KMS-11 (cell line): ENCODE results near the gene SCML1.

Experiments
- H2AFZ ChIP-seq: fragments of 200-600 bp; sonication (generic); 2 replicates; pipeline ENCODE4 v1.6.1; 2016; ENCODE audit warnings: antibody characterized with exemption, mixed run types, low read depth
- H3K27ac ChIP-seq: fragments of 200-600 bp; sonication (generic); 2 replicates; pipeline ENCODE4 v1.6.1; 2016; ENCODE audit warnings: mild to moderate bottlenecking, mixed run types
- H3K27me3 ChIP-seq: fragments of 200-600 bp; sonication (generic); 2 replicates; pipeline ENCODE4 v1.6.1; 2017; ENCODE audit warnings: mild to moderate bottlenecking, low read depth, mixed run types, moderate library complexity; ENCODE audit not compliant: insufficient read depth
- H3K36me3 ChIP-seq: fragments of 200-600 bp; sonication (generic); 2 replicates; pipeline ENCODE4 v1.6.1; 2017; ENCODE audit warnings: mild to moderate bottlenecking, mixed run types; ENCODE audit not compliant: insufficient read depth
- H3K4me1 ChIP-seq: fragments of 200-600 bp; sonication (generic); 2 replicates; pipeline ENCODE4 v1.6.1; 2016; ENCODE audit warnings: mild to moderate bottlenecking, low read depth, mixed run types; ENCODE audit not compliant: poor library complexity, severe bottlenecking
- H3K4me2 ChIP-seq: fragments of 200-600 bp; sonication (generic); 2 replicates; pipeline ENCODE4 v1.7.0; 2016; ENCODE audit warnings: mild to moderate bottlenecking, mixed run types
- H3K4me3 ChIP-seq: fragments of 200-600 bp; sonication (generic); IDR thresholded peaks from 2 replicates; pipeline ENCODE4 v1.6.1; 2017; ENCODE audit warnings: low read depth, low read length, mixed read lengths; ENCODE audit not compliant: insufficient read depth
- H3K79me2 ChIP-seq: fragments of 200-600 bp; sonication (generic); 2 replicates; pipeline ENCODE4 v1.6.1; 2016; ENCODE audit warnings: low read depth, mixed run types; ENCODE audit not compliant: insufficient read depth
- H3K9ac ChIP-seq: fragments of 200-600 bp; sonication (generic); 2 replicates; pipeline ENCODE4 v1.6.1; 2016; ENCODE audit warnings: mild to moderate bottlenecking, mixed run types
- H4K20me1 ChIP-seq: fragments of 200-600 bp; sonication (generic); 2 replicates; pipeline ENCODE4 v1.6.1; 2016; ENCODE audit warnings: mild to moderate bottlenecking, mixed run types; ENCODE audit not compliant: insufficient read depth
- CTCF ChIP-seq: fragments of 200-600 bp; sonication (generic); conservative IDR thresholded peaks from 2 replicates; pipeline ENCODE4 v1.6.1; 2017; ENCODE audit warnings: low read depth, mild to moderate bottlenecking, antibody characterized with exemption, low read length, moderate library complexity, mixed read lengths

SCML1 gene

DNA sequence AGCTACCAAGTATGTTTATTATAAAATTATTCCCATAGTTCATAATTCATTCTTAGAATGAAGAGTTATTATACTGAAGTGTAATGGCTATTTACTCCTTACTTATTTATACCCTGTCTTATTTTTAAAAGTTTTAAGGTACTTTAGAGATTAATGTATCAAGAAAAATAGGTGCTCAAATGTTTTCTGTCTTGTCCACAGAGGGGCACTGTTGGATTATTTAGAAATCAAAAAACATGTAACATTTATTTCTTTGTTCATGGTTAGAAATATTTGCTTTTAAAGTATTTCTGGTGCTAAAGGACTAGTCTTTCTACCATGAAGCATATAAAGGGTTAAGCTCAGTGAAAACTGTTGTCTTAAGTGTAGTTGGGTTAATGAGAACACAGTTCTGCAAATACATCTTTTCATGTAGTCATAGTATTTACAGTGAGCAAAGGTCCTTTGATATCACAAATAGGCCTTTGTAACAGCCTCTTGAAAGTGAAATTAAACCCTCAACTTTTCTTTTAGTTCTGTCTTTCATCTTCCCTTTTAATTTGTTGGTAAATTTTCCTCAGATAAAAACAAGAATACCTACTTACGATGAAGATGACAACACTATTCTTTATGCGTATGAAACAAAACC, 7.7 kb downstream of the SCML1 start:
- Histone ChIP-seq H3K36me3 (no peaks in the 10 kb centered on the region), H3K9ac (no peak overlapping the region), H3K4me2 (no peak overlapping the region), H2AFZ (no peak overlapping the region), H3K4me3 (no peak overlapping the region), H3K27ac (no peak overlapping the region), H3K79me2 (peaks cover 7% of the 10 kb centered on the region; the same call in 1 of the 2 replicates), H3K4me1 (peaks cover 5% of the 10 kb centered on the region), H4K20me1 (no peaks in the 10 kb centered on the region), H3K27me3 (no peaks in the 10 kb centered on the region)
- peak; percentile 50 for TF ChIP-seq CTCF

DNA sequence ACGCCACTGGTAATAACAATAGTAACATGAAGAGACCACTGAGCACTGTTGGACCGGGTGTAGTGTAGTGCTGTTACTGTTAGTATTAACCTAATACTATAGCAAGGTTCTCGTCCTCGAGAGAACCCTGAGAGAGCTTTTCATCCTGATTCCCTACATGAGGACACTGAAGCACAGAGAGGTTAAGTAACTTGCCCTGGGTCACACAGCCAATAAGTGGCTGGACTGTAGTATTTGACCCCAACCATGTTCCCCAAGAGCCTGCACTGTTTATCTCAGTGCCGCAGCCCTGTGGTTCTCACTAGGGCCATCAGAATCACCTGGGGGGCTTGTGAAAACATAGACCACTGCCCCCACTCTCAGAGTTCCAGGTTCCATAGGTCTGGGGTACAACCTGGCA, 10.4 kb downstream of the SCML1 start:
- no peaks in the 10 kb centered on the region for H4K20me1 ChIP-seq
- H3K4me1 ChIP-seq, result peaks cover 5% of the 10 kb centered on the region
- no peak overlapping the region for H3K27ac ChIP-seq
- H3K36me3 ChIP-seq, result no peaks in the 10 kb centered on the region
- H2AFZ ChIP-seq, result no peak overlapping the region
- no peak for TF ChIP-seq CTCF
- no peak overlapping the region for H3K4me3 ChIP-seq
- no peak overlapping the region for H3K4me2 ChIP-seq
- no peak overlapping the region for H3K9ac ChIP-seq
- H3K79me2 ChIP-seq, result no peaks in the 10 kb centered on the region; the same call in 1 of the 2 replicates
- H3K27me3 ChIP-seq, result no peaks in the 10 kb centered on the region

GRCh38 chrX:17748684-17749083, 11.4 kb downstream of the SCML1 start:
- Histone ChIP-seq H3K9ac (no peak overlapping the region), H2AFZ (no peak overlapping the region), H4K20me1 (no peaks in the 10 kb centered on the region), H3K27me3 (no peaks in the 10 kb centered on the region), H3K4me3 (no peak overlapping the region), H3K36me3 (no peaks in the 10 kb centered on the region), H3K79me2 (no peaks in the 10 kb centered on the region), H3K4me1 (peaks cover 5% of the 10 kb centered on the region), H3K4me2 (no peak overlapping the region), H3K27ac (no peak overlapping the region)
- TF ChIP-seq CTCF, result no peak

DNA sequence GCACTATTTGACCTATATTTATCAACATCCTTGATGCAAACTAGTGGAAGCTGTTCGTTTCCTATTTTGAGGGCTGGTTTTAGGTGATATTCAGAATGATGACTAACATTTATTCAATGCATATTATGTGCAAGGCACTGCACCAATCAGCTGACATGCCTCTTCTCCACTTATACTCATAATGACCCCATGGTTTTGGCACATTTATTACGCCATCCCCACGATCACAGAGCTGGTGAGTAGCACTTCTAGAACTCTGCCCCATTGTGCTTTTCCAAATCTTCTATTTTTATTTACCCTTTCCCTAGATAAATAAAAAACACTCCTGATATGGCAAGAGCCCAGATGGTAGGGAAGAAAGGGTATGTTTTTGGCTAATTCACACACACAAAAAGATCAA, 13.1 kb downstream of the SCML1 start:
- no peak for TF ChIP-seq CTCF
- Histone ChIP-seq H3K36me3 (no peaks in the 10 kb centered on the region), H3K27me3 (no peaks in the 10 kb centered on the region), H3K4me1 (no peaks in the 10 kb centered on the region), H2AFZ (no peak overlapping the region), H3K9ac (no peak overlapping the region), H3K4me2 (no peak overlapping the region), H3K27ac (no peak overlapping the region), H3K79me2 (no peaks in the 10 kb centered on the region), H3K4me3 (no peak overlapping the region), H4K20me1 (no peaks in the 10 kb centered on the region)
